DND-41 (cell line): ENCODE results near the gene FNDC3B.
"Not testable (repeated sequence)": the region's sequence is repeated elsewhere in the genome, so short reads cannot be mapped to it uniquely, and the experiment has no call there.

Experiments
- ATAC-seq: fragments of 200-7000 bp; cut with Tn5 transposase; 3 replicates; pipeline ENCODE4 v1.9.1; 2021; ENCODE audit warnings: low read depth; ENCODE audit not compliant: insufficient read depth
- DNase-seq: peaks from one replicate; pipeline ENCODE4 v3.0.0-alpha.2; 2020
- H2AFZ ChIP-seq: 2 replicates; pipeline ENCODE4 v1.6.0; 2012; ENCODE audit warnings: low read depth, low read length
- H3K27ac ChIP-seq: 2 replicates; pipeline ENCODE4 v1.5.1; 2012; ENCODE audit warnings: low read length, inconsistent platforms
- H3K27me3 ChIP-seq: fragments of 200-600 bp; sonication (generic); 2 replicates; pipeline ENCODE4 v1.6.0; 2012; ENCODE audit warnings: low read length, mild to moderate bottlenecking, inconsistent platforms; ENCODE audit not compliant: insufficient read depth, poor library complexity
- H3K36me3 ChIP-seq: 2 replicates; pipeline ENCODE4 v1.5.1; 2012; ENCODE audit warnings: low read length, inconsistent platforms; ENCODE audit not compliant: insufficient read depth
- H3K4me1 ChIP-seq: 2 replicates; pipeline ENCODE4 v1.5.1; 2012; ENCODE audit warnings: mild to moderate bottlenecking, low read length; ENCODE audit not compliant: insufficient read depth
- H3K4me2 ChIP-seq: 2 replicates; pipeline ENCODE4 v1.6.0; 2012; ENCODE audit warnings: mild to moderate bottlenecking, moderate library complexity, low read length, inconsistent platforms; ENCODE audit not compliant: insufficient read depth
- H3K4me3 ChIP-seq, 2 experiments: fragments of 200-600 bp in 1 of 2; shearing (Covaris generic) in 1 of 2; 2 replicates each; pipeline ENCODE4 v1.5.1; 2012 to 2016; ENCODE audit warnings: inconsistent platforms in 2 of 2, low read length in 2 of 2, mild to moderate bottlenecking in 2 of 2, low read depth in 1 of 2, moderate library complexity in 1 of 2
- H3K79me2 ChIP-seq: 2 replicates; pipeline ENCODE4 v1.6.0; 2012; ENCODE audit warnings: low read length, inconsistent platforms; ENCODE audit not compliant: insufficient read depth
- H3K9ac ChIP-seq: 2 replicates; pipeline ENCODE4 v1.6.0; 2012; ENCODE audit warnings: low read depth, mild to moderate bottlenecking, inconsistent platforms, low read length, moderate library complexity
- H3K9me3 ChIP-seq: 2 replicates; pipeline ENCODE4 v1.5.1; 2012; ENCODE audit warnings: low read length, moderate library complexity, mild to moderate bottlenecking, inconsistent platforms; ENCODE audit not compliant: insufficient read depth, severe bottlenecking
- H4K20me1 ChIP-seq: 2 replicates; pipeline ENCODE4 v1.6.0; 2012; ENCODE audit warnings: low read length; ENCODE audit not compliant: insufficient read depth
- EZH2 ChIP-seq: IDR thresholded peaks from 3 replicates; pipeline ENCODE4 v1.6.1; 2012; ENCODE audit warnings: borderline replicate concordance, low read depth, mild to moderate bottlenecking, moderate library complexity, low read length, inconsistent platforms; ENCODE audit not compliant: severe bottlenecking
- TF ChIP-seq, protein P1 (sequence below): IDR thresholded peaks from 2 replicates; pipeline ENCODE4 v1.5.1; 2012; ENCODE audit warnings: borderline replicate concordance, low read length, moderate library complexity, mild to moderate bottlenecking; ENCODE audit not compliant: poor library complexity, severe bottlenecking; ENCODE audit errors: extremely low read depth

FNDC3B gene

DNA sequence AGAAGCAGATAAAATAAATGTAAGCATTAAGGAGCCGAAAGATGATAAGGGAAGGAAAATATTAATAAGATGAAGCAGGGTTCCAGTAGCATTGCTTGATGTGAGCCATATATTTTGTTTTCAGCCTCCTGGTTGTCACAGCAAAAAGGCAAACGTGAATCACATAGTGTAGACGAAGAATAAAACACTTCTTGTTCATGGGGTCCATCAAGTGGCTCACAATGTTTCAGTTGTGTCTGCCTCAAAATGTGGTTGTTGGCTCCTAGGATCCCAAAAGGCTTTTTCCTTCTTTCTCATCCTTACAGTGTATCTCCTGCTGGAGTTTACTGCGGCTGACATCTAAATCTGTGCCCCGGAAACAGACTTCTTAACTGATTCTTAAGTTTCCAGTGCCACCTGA, 213.8 kb downstream of the FNDC3B start:
- no peak overlapping the region for H3K9ac ChIP-seq
- H4K20me1 ChIP-seq, result no peaks in the 10 kb centered on the region
- H3K27ac ChIP-seq, result no peak overlapping the region
- no peak for TF ChIP-seq EZH2
- H3K36me3 ChIP-seq, result no peaks in the 10 kb centered on the region
- no peaks in the 10 kb centered on the region for H3K27me3 ChIP-seq
- H2AFZ ChIP-seq, result no peak overlapping the region
- H3K4me1 ChIP-seq, result no peaks in the 10 kb centered on the region
- DNase-seq, result no peak
- H3K4me2 ChIP-seq, result no peak overlapping the region
- ATAC-seq, result no peak
- no peaks in the 10 kb centered on the region for H3K9me3 ChIP-seq
- H3K4me3 ChIP-seq, result no peak overlapping the region
- no peaks in the 10 kb centered on the region for H3K79me2 ChIP-seq

DNA sequence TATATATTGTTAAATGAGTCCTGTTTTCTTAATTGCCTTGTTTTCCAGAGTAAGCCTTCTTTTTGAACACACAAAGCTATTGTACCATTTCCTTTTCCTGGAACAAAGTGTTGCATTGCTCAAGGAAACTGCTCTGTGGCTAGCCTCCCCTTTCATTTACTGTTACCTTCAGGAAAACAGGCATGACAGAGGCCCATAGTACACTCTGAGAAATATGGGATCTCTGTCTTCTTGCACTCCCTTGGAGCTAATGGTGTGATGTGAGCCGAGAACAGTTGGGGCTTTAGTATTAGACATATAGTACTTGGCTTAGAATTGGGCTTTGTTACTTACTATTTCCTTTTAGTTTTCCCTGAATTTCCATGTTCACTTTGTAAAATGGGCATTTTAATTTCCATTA, 215.2 kb downstream of the FNDC3B start:
- H3K4me1 ChIP-seq, result no peaks in the 10 kb centered on the region
- no peak overlapping the region for H3K9ac ChIP-seq
- H4K20me1 ChIP-seq, result no peaks in the 10 kb centered on the region
- no peak overlapping the region for H3K4me2 ChIP-seq
- no peaks in the 10 kb centered on the region for H3K36me3 ChIP-seq
- no peaks in the 10 kb centered on the region for H3K9me3 ChIP-seq
- no peaks in the 10 kb centered on the region for H3K27me3 ChIP-seq
- DNase-seq (no peak), ATAC-seq (no peak)
- no peak overlapping the region for H3K27ac ChIP-seq
- no peak overlapping the region for H2AFZ ChIP-seq
- H3K4me3 ChIP-seq, result no peak overlapping the region
- no peak for TF ChIP-seq EZH2
- TF ChIP-seq, protein P1, sequence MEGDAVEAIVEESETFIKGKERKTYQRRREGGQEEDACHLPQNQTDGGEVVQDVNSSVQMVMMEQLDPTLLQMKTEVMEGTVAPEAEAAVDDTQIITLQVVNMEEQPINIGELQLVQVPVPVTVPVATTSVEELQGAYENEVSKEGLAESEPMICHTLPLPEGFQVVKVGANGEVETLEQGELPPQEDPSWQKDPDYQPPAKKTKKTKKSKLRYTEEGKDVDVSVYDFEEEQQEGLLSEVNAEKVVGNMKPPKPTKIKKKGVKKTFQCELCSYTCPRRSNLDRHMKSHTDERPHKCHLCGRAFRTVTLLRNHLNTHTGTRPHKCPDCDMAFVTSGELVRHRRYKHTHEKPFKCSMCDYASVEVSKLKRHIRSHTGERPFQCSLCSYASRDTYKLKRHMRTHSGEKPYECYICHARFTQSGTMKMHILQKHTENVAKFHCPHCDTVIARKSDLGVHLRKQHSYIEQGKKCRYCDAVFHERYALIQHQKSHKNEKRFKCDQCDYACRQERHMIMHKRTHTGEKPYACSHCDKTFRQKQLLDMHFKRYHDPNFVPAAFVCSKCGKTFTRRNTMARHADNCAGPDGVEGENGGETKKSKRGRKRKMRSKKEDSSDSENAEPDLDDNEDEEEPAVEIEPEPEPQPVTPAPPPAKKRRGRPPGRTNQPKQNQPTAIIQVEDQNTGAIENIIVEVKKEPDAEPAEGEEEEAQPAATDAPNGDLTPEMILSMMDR, result no peak
- H3K79me2 ChIP-seq, result no peaks in the 10 kb centered on the region

DNA sequence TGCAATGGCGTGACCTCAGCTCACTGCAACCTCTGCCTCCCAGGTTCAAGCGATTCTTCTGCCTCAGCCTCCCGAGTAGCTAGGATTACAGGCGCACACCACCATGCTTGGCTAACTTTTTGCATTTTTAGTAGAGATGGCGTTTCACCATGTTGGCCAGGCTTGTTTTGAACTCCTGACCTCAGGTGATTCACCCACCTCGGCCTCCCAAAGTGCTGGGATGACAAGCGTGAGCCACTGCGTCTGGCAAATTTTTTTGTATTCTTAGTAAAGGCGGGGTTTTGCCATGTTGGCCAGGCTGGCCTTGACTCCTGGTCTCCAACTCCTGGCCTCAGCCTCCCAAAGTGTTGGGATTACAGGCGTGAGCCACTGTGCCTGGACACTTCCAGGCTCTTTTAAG, 215.9 kb downstream of the FNDC3B start:
- ATAC-seq, H3K27me3 ChIP-seq, H3K79me2 ChIP-seq, H3K36me3 ChIP-seq, H3K27ac ChIP-seq, H4K20me1 ChIP-seq, H3K4me3 ChIP-seq, H3K4me2 ChIP-seq, H2AFZ ChIP-seq, H3K9ac ChIP-seq, H3K9me3 ChIP-seq, H3K4me1 ChIP-seq, DNase-seq: not testable (repeated sequence)

DNA sequence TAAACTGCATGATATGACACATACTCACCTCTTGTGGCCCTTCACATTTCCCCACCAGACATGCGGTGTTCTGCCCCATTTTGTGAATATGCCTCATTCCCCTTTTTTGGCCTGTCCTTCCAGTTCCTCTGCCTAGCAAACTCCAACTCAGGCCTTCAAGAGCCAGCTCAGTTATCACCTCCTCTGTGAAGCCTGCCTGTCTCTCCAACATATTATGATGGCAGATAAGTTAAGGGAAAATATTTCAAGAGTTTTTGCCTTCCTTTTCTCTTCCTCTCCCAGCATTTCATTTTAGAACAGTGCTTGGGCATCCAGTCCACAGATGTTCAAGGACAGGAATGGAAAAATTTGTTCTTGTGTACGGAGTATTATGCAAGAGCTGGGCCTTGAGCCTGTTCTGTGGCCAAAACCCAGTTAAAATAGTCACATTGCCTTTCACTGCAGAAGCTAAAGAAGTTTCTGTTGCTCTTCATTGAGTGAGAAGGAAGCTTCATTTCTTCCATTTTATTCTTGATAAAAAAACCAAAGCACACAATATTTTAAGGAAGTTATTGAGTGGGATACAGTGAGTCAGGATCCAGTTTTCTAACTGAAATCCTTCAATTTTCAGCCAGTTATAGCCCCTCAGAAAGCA, 216.8 kb downstream of the FNDC3B start:
- Histone ChIP-seq H3K9me3 (no peaks in the 10 kb centered on the region), H3K27me3 (no peaks in the 10 kb centered on the region), H3K9ac (no peak overlapping the region), H3K4me3 (no peak overlapping the region), H2AFZ (no peak overlapping the region), H3K4me1 (no peaks in the 10 kb centered on the region), H3K4me2 (no peak overlapping the region), H3K27ac (no peak overlapping the region), H4K20me1 (no peaks in the 10 kb centered on the region), H3K36me3 (no peaks in the 10 kb centered on the region), H3K79me2 (no peaks in the 10 kb centered on the region)
- DNase-seq, result no peak
- no peak for ATAC-seq
- TF ChIP-seq, protein P1, result no peak
- TF ChIP-seq EZH2, result no peak
